NOMO-1 treated with DMSO at 0.1 percent for 48 hours (cell line): ENCODE measurements around the gene METTL23.

ENCODE experiments used
- DNase-seq: peaks from one replicate; lab custom pipeline; 2025; ENCODE audit not compliant: unreplicated experiment; lab: John Stamatoyannopoulos, UW

METTL23 gene, protein sequence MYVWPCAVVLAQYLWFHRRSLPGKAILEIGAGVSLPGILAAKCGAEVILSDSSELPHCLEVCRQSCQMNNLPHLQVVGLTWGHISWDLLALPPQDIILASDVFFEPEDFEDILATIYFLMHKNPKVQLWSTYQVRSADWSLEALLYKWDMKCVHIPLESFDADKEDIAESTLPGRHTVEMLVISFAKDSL

DNA sequence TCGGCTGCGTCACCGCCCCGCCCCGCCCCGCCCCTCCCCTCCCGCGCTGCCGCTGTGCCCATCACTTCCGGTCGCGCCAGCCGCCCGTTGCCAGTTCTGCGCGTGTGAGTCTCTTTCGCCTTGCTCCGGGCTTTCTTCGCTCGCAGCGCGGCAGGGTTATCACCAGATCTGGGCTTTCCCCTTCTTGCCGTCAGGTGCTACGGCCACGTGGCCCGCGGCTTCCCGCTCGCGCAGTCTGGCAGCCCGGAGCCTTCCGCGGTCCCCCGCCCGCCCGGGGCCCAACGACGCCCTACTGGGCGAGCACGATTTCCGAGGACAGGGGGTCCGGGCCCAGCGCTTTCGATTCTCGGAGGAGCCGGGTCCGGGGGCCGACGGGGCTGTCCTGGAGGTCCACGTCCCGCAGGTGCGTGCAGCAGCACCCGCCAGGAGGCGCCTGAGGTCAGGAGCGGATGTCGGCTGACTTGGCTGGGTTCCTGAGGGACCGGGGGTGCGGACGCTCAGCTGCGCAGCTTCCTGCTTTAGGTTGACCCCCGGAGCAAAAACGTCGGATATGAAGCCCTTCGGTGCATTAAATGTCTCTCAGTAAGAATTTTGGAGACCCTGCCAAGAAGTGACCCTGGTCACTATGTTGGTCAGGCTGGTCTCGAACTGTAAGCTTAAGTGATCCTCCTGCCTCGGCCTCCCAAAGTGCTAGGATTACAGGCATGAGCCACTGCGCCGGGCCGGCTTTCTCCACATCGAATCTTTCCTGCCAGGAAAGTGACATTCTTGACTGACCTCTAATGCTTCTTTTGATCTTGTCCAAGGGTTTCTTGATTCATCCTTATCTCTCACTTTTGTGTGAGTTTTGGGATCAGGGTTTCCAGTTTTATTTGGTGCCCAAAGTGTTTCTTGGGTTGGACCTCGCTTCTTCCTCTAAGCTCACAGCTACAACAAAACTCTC, at the start of gene METTL23:
METTL23 (plus strand) TSS at position 64 of the 943 bp plus-strand sequence. CDS start 2,872 bp downstream, outside the sequence.
- DNase-seq, result peak; percentile 51

DNA sequence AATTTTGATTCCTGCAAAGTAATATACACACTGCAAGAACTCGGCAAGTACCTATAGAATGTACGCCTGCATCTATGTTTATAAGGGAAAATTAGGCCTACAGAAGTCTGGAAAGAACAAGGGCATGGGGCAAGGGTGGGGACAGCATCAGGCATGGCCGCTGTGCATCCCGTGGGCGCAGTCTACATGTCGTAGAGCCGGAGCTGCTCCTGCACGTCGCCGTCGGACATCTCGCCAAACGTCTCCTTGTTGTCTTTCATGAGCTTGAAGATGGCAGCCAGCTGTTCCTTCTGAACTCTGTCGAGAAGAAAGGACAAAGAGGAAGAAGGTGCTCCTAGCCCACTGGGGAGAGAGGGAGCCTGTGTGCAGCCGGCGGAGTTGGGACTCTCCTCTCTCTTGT, 49.2 kb upstream of the METTL23 start:
- DNase-seq, result no peak

DNA sequence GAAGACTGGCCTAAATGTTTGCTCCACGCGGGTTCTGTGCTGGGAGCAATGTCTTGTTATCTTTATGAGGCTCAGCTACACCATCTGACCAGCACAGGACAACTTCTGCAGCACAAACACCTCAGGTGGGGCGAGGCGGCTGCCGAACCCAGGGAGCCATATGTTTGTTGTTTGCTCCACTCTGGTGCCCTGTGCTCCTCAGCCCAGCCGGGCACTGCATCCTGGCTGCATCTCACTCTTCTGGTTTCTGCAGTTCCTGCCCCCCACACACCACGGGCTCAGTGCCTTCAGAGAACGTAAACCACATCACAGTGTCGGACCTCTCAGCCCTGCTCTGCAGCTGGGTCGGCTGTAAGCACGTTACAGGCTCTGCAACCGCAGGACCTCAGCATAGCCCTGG, 48.3 kb upstream of the METTL23 start:
- no peak for DNase-seq

DNA sequence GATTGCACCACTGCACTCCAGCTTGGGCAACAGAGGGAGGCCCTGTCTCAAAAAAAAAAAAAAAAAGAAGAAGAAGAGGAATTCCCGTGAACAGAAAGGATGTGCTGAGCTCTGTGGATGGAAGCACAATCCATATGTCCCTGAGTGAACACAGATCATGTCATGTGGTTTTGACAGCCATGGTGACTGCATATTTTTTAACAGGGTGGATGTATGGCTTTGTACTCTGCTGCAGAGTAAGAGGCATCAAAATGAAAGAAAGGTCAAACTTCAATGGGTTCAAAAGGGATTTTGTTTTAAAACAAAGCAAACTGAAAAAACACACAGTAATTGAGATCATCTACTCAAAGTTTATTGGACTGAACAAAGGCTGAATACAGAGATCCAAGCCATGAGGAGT, 47.4 kb upstream of the METTL23 start:
- no peak for DNase-seq

DNA sequence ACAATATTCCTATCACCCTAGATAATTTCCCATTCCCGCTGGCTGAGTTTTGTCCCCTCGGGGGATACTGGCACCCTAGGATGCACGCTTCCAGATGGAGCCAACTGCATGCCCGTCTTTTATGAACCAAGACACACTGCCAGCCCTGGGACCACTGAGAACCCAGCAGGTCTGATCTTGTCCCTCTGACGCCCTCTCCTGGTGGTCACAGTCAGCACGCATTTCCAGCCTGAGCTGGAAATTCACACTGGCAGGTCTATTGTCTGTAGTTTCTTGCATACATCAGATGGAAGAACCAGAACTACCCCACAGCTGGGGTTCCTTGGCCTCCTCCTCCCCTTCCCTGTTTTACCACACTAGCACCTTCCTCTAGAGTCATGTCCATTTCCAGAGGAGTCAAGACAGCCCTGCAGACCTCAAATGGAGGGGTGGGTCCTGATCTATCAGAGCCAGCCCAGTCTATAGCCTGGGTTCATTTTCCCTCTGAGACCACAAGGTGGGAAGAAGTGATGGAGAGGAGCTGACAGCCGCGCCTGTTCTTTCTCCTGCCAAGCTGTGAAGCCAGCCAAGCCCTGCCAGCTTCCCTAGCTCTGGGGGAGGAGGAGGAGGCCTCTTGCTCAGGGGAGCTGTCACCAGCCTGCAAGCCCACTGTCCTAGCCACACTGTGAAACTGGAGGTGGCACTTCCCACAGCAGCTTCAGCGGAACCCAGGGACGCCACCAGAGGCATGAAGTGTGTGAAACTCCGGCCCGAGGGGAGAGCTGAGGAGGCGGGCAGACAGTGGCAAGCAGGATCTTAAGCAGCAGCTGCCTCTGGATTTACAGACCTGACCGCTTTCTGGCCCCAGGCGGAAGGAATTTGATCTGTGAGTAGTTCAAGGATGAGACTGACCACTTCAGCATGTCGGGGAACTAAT, 45.2 kb upstream of the METTL23 start:
- DNase-seq, result peak; percentile 66

DNA sequence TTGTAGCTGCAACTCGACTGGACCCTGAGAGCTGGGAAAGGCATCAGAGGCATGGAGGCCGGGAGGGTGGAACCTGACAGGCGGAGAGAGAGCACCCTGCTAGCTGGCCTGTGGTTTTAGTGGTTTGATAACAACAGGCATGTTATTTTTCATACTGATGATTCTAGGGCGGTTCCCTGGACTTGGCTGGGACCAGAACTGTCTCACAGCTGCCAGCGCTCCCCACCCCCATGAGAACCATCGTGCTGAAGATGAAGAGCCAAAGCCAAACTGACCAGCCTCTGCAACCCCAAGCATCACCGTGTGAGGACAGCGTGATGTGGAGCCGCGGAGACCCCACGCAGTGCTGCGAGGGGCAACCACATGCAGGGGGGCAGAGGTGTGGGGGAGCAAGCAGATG, 44.3 kb upstream of the METTL23 start:
- DNase-seq, result no peak

DNA sequence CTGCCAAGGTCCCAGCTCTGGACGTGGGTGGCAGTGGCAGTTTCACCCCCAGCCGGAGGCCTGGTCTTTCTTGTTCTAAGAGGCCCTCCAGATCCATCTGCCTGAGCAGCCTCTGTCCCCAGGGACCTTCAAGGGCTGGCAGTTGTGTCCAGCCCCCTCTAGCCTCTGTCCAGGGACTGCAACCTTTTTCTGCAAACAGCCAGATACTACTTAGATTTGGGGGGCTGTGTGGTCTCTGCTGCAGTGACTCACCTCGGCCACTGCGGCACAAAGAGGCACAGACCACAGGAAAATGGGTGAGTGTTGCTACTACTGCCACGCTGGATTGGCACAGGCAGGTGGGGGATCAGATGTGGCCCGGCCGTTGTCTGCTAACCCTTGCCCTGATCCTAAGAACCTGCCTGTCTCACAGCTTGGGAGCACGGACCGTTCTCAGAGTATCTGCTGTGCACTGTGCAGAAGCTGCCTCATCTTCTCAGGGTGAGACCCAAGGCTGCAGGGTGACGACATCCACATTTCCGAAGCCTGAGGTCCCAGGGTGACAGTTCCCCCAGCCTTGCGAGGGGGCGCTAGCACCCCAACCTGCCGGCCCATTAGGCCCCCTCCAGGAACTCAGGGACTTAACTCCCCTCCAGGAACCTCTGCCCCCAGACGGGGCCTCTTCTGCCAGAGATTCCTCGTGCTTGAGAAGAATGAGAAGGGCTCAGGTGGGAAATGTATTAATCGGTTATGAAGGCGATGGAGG, 43.5 kb upstream of the METTL23 start:
- no peak for DNase-seq

DNA sequence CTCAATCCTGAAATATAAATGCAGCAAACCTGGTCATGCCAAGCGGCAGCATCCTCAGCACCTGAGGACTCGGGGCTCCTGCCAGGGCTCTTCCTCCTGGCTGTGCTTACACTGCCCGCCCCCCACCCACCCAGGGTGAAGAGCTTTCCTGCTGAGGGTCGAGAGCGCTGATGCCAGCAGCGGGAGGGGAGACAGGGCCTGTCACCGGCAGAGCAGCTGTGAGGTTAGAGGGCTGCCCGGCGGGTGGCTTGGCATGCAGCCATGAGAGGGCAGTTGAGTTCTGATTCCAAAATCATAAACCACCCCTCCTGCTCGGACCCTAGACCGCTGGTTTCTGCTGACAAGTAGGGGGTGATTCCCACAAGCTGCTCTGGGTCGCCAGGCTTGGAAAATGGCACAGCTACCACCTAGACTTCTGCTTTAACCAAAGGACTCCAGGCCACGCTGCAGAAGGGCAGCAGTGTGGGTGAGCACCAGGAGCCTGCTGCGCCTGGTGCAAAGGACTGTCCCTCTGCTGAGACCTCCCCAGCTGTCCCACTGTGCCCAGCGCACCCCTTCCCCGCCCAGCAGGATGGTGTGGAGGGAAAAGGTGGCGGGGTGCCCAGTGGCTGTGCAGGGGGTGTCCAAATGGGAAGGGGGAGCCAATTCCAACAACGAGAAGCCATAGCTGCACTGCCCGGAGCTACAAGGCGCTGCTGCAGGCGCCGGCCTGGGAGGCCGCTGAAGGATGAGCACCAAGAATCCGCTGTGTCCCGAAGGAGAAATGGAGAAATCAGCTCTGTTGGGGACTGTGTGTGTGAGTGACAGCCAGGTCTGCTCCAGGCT, 42.5 kb upstream of the METTL23 start:
- no peak for DNase-seq

DNA sequence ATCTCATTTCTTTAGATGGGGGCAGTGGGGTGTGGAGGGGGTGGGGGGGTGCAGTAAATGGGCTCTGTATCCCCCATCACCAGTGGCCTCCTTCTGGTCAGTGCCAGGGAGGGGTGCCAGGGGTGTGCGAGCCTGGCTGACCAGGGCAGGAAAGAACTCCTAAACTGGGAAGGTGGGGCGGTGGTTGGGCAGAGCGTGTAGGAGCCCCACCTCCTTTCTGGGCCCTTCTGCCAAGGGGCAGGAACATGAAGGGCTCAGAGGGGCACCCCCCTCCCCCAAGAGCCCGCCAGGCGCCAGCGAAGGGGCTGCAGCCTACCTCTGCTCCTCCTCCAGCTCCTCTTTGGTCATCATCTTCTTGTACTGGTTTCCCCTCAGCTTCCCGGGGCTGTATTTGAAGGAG, 41.9 kb upstream of the METTL23 start:
- DNase-seq, result no peak

DNA sequence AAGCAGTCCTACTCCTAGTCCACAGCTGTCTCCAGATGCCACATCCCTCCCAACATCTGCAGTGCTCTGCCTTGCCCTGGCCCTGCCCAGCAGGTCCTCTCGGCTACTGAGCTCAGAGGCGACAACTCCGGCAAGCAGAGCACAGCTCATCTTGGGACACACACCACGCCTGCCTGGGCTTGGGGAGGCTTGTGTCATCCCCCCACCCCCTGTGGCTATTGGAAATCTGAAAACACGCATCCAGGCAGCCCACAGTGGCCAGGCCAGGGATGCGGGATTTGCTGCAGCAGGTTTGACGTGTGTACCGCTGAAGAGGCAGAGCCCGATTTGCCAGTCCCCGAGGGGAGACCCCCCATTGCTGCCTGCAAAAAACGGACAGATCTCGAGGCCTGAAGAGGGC, 41.3 kb upstream of the METTL23 start:
- no peak for DNase-seq

DNA sequence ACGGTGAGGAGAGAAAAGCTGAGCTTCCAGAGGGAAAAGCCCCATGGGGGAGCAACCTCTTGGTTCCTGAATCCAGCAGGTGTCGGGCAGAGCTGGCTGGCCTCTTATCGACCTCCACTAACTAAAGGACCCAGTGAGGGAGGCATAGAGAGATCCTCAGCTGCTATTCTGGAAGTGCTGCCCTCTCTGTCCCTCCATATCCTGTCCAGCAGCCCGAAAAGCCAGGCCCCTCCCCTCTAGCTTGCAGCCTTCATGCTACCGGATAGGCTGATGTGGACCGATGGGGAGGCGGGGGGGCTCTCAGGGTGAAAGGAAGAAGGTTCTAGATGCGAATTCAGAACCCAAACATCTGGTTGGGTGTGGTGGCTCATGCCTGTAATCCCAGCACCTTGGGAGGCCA, 40.8 kb upstream of the METTL23 start:
- DNase-seq, result no peak

DNA sequence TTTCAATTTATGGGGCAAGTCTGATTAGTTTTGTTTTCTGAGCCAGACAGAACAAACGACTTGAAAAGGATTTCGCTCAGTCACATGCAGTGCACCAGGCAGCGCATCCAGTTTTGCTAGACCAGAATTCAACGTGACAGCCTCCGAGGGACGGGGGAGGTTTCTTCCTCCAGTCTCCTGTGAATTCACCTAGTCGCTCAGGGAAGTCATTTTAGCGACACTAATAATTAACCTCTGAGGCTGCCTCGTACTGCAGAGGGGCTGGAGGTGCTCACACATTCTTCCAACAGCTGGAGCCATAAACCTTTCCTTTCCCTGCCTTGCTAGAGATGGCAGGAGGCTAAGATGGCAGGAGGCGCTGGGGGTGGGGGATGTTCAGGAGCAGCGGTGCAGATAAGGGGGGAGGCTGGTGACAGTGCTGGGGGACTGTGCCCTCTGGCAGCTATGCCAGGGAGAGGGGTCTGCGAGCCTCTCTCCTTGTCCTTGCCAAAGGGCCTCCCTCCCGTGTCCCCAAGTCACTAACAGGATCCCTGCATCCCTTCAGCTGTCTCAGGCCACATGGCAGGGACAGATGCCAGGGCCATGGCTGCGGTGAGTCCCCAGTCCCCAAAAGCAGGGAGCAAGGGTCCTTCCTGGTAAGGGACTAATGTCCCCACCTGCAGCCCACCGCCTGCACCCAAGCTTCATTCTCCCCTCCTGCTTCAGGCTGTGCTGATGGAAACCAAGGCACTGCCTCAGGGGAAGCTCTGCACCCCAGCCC, 39.9 kb upstream of the METTL23 start:
- no peak for DNase-seq

DNA sequence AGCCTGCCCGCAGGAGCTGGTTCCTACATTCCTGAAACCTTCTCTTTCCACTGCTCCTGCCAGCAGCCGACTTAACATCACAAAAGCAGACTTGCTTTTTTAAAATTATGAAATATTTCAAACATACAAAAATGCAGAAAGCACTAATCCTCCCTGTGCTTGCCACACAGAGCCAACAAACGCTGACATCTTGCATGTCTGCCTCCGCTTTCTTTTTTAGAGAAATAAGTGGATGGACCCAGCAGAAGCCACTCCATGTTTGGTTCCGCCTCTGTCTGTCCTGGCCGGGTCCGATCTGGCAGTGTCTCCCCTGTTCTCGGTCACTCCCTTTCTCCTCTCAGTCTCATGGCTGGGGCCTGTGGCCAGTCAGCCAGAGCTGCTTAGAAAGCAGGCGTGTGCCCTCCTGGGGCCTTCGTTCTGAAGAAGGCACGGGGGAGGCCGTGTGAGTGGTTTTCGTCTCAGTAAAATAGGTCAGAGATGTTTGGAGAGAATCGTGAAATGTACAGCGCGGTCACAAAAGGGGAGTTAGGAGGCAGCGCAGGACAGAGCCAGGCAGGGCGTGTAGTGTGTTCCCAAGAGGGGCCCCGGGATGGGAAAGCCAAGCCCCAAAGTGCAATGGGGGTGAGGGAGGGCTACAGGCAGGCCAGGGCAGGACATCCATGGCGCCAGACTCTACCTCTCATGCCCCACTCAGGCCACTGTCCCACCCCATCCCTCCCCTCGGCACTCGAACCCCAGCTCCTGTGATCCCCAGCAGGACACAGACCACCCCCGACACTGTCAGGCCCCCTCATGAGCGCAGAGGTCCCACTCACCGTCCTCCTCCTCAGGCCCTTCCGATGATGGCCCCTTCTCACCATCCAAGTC, 39.1 kb upstream of the METTL23 start:
- no peak for DNase-seq

DNA sequence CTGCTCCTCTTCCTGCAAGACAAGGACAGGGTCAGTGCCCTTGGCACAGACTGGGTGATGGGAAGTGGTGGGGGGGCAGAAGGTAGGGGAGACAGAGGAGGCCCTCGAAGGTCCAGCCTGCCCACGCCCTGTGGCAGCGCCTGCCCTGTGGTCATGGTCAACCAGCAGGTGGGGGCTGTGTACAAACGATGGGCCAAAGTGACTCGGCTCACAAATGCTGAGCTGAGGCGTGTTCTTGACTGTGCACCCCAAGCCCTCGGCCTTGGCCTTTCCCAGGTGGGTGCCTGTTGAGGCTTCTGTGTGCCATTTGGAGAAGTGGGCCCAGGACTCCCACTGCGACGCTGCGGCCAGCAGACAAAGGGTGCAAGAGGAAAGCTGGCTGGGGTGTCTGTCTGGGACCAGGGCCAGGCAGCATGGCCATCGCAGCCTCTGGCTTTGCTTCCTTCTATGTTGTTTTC, 38.4 kb upstream of the METTL23 start:
- no peak for DNase-seq

DNA sequence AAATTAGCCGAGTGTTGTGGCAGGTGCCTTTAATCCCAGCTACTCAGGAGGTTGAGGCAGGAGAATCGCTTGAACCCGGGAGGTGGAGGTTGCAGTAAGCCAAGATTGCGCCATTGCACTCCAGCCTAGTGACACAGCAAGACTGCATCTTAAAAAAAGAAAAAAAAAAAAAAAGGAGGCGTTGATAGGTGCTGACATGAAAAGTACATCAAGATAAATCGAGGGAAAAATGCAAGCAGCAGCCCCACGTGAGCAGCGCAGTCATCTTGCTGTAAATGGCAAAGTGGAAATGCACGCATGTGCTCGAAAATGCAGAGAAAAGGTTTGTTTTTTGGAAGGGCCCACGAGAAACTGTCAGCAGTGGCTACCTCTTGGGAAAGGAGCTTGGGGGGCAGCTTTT, 36.8 kb upstream of the METTL23 start:
- no peak for DNase-seq

DNA sequence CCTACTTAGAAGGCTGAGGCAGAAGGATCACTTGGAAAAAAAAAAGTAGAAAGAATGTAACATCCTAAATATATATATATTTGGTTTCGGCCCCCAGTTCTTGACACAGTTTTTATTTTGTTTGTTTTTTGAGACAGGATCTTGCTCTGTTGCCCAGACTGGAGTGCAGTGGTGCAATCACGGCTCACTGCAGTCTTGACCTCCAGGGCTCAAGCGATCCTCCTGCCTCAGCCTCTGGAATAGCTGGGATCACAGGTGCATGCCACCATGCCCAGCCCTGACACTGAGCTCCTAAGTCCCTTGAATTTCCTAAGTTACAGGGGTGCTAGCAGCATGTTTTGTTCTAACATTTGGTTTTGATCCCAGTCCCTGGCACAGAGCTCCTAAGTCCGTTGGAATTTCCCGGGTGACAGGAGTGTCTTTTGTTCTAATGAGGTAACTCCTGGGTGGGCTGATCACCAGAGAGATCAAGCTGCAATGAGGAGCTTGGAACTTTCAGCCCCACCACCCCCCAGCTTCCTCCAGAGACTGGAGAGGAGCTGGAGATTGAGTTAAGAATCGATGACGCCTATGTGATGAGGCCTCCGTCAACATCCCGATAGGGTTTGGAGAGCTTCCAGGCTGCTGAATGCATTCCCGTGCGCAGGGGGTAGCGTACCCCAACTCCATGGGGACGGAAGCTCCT, 35.9 kb upstream of the METTL23 start:
- DNase-seq, result no peak

DNA sequence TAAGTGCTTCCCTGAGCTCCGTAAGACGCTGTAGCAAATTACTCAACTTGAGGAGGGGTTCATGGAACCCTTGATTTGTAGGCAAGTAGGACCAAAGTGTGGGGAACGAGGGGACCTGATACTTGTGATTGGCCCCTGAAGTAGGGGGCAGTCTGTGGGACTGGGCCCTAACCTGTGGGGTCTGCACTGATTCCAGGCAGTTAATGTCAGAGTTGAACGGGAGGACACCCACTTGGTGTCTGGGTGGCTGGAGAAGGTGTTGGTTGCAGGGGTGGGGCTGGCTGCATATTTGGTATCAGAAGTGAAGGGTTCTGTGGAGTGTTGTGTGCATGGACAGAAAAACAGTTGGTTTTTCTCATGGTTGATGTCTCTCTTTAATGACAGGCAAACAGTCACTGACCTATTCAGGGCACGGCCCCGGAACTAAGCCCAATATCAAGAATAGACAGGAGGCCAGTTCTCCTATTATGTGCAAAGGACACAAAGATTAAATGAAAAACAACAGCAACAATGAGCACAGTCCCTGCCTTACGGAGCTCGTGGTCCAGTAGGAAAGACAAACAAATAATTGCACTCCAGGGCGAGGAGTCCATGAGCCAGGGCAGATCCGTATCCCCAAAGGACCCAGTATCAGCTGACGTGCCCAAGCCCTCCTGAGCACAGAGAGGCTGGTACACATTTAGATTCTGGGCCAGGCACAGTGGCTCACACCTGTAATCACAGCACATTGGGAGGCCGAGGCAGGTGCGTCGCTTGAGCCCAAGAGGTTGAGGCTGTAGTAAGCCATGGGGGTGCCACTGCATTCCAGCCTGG, 35.1 kb upstream of the METTL23 start:
- no peak for DNase-seq
